Heart right ventricle (tissue), 16 donors: ENCODE data around the gene HOXB6. TPM values are rescaled to one million over a fixed set of nuclear protein-coding genes. Genes with fewer than 3 reads are reported as not detected.

ENCODE experiments used
- ATAC-seq, 8 donors: fragments of 200-7000 bp; cut with Tn5 transposase; one replicate each; pipeline ENCODE4 v1.9.1; 2020; ENCODE audit warnings: mild to moderate bottlenecking in 8 of 8, moderate library complexity in 8 of 8, moderate number of reproducible peaks in 1 of 8
- DNase-seq, 2 donors: peaks; one replicate each; pipeline ENCODE4 v3.0.0-alpha.2; 2020
- H3K27ac ChIP-seq, 10 donors: fragments of 200-600 bp; sonication (generic) in 2 of 10; one replicate each; pipeline versions ENCODE4 v1.5.0 to v1.8.0; 2020 to 2022; ENCODE audit warnings: mild to moderate bottlenecking in 3 of 10
- H3K27me3 ChIP-seq, 7 donors: fragments of 200-600 bp; one replicate each; pipeline ENCODE4 v1.8.0; 2021 to 2022; ENCODE audit warnings: mild to moderate bottlenecking in 2 of 7
- H3K36me3 ChIP-seq, 9 donors: fragments of 200-600 bp; sonication (generic) in 1 of 9; one replicate each; pipeline versions ENCODE4 v1.5.0 to v1.8.0; 2020 to 2022; ENCODE audit warnings: mild to moderate bottlenecking in 2 of 9
- H3K4me1 ChIP-seq, 9 donors: fragments of 200-600 bp; sonication (generic) in 1 of 9; one replicate each; pipeline versions ENCODE4 v1.5.0 to v1.8.0; 2020 to 2022; ENCODE audit warnings: mild to moderate bottlenecking in 4 of 9
- H3K4me3 ChIP-seq, 10 donors: fragments of 200-600 bp; sonication (generic) in 2 of 10; one replicate each; pipeline versions ENCODE4 v1.5.0 to v1.8.0; 2020 to 2022; ENCODE audit warnings: mild to moderate bottlenecking in 7 of 10, moderate library complexity in 2 of 10
- H3K9me3 ChIP-seq, 11 donors: fragments of 200-600 bp in 10 of 11; sonication (generic) in 2 of 11; one replicate each; pipeline versions ENCODE4 v1.5.0 to v1.8.0; 2013 to 2022; ENCODE audit warnings: mild to moderate bottlenecking in 2 of 11, control low read depth in 1 of 11, moderate library complexity in 1 of 11
- CTCF ChIP-seq, 9 donors: fragments of 200-600 bp; sonication (generic) in 2 of 9; IDR thresholded peaks; one replicate each; pipeline versions ENCODE4 v1.5.0 to v1.8.0; 2021 to 2022; ENCODE audit warnings: antibody characterized with exemption in 9 of 9, mild to moderate bottlenecking in 5 of 9, moderate library complexity in 1 of 9
- WGBS, 2 donors: extraction: QIAGEN DNeasy Blood & Tissue Kit; methylation state at CpG; one replicate each; pipeline ENCODE4 v1.1.7; 2013; ENCODE audit warnings: inconsistent platforms in 1 of 2; 5-methylcytosine and 5-hydroxymethylcytosine counted together
- intact Hi-C, 10 donors: fragments of 100-400 bp; cut with DNase I; formaldehyde crosslinking; loops; one replicate each; pipeline versions ENCODE4 v1.11.1 to v1.14.2; 2022
- polyA plus RNA-seq, 2 donors: library from polyadenylated mRNA; stranded (reverse); fragments of 200-250 nt; gene quantifications; one replicate each; pipeline ENCODE4 v1.2.3, GENCODE V29; 2013
- total RNA-seq, 10 donors: library from RNA; stranded (reverse); fragmentation: NEBNext Ultra II Directional in 3 of 10; extraction: Animal tissue kit (Norgen Biotek cat#: 25700) in 3 of 10; gene quantifications; one replicate each; pipeline versions ENCODE4 v1.2.1 to v1.2.4, GENCODE V29; 2021 to 2023
- donor health status: Arrhythmogenic right ventricular cardiomyopathy.
- donor health status: ischemic (EF 13 %, LVEDD 7.1; RV severe dilation, severe dysfunction).
- donor health status: healthy with polysubstance abuse.
- donor health status: DM: no; HTN: yes; CAD: no.
- donor health status: DM: no; HTN: no; CAD: no.
- donor health status: ischemic (EF 25% LVEDD 6.9; RV normal size, moderate dysfunction).
- donor health status: ischemic (EF 25% LVEDD 5.7; RV mildly dilated, moderate dysfunction).
- donor health status: healthy.
- donor health status: DM: yes; HTN: yes; CAD: no.
- donor health status: Ischemic cardiomyopathy.
- donor health status: ischemic (EF 35%, LVEDD 5.7; RV mildly dilated, moderate dysfunction).
- donor health status: nonischemic (EF 11% LVEDD 7.7; RV severe dilation, severe dysfunction).
- donor health status: DM: yes; HTN: yes; CAD: no.
- donor health status: PGD.
- donor health status: ischemic (EF 29% LVEDD 5.4; RV normal size, mild dysfunction).
- donor health status: nonischemic (EF 23%, LVEDD 6.1; RV moderate dilation, normal function).

Gene HOXB6
- total and polyA plus RNA-seq, 12 donors, result 0.14 to 1.2 (median 0.41) TPM; not detected in 2

DNA sequence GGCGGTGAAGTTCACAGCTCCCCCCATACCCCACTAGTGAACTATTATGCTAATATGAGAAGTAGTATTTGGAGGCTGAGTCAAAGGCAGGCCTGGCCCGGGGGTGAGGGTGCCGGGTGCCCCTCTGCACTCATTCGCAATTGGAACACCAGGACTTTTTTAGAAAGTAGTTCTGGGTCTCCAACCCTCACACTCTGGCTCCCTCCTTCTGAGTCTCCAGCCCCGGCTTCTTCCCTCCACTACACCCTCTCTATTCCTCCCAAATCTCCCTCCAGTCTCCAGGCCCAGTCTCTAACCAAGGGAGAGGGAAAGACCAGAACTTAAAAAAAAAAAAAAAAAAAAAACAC lies 48.6 kb downstream of the HOXB6 start:
- Histone ChIP-seq H3K36me3 (peaks cover 0 to 4% (median 0%) of the 10 kb centered on the region in 9 donors), H3K4me1 (peaks cover 0 to 26% (median 0%) of the 10 kb centered on the region in 9 donors), H3K4me3 (no peak overlapping the region), H3K27ac (no peak overlapping the region), H3K9me3 (no peaks in the 10 kb centered on the region), H3K27me3 (peaks cover 0 to 98% (median 90%) of the 10 kb centered on the region in 7 donors)
- ATAC-seq (no peak), DNase-seq (no peak)
- 46 to 52% methylated on average over 5 of the region's 5 CpGs for WGBS, 2 donors
- TF ChIP-seq CTCF (IDR thresholded peaks at IDR 0.05), result no peak
- intact Hi-C loops, result no loop called here

- H3K27me3 ChIP-seq, result peaks cover 0 to 100% (median 93%) of the 10 kb centered on the region in 7 donors
- DNase-seq, result no peak
- intact Hi-C loops, result no loop called here
These were observed 49.2 kb downstream of the HOXB6 start for GRCh38 chr17:48555258-48556228.

GRCh38 chr17:48554412-48555257 lies 50.2 kb downstream of the HOXB6 start:
- ATAC-seq (peak in 1 of 8 donors; percentile 22), DNase-seq (no peak)
- H3K27ac ChIP-seq, result peak overlapping the region in 8 of 10 donors; percentile 6 to 64 (median 42)
- TF ChIP-seq CTCF (IDR thresholded peaks at IDR 0.05), result no peak
- H3K4me3 ChIP-seq, result peak overlapping the region in 9 of 10 donors; percentile 25 to 54 (median 41)
- intact Hi-C loops, result no loop called here
- peaks cover 0 to 100% (median 97%) of the 10 kb centered on the region in 7 donors for H3K27me3 ChIP-seq
- peaks cover 0 to 26% (median 0%) of the 10 kb centered on the region in 9 donors for H3K4me1 ChIP-seq
- H3K9me3 ChIP-seq, result no peaks in the 10 kb centered on the region
- 24 to 31% methylated on average over 44 of the region's 44 CpGs for WGBS, 2 donors
- peaks cover 0 to 4% (median 0%) of the 10 kb centered on the region in 9 donors for H3K36me3 ChIP-seq

More at GRCh38 chr17:48555258-48556228, 49.2 kb downstream of the HOXB6 start:
- Histone ChIP-seq H3K4me1 (peaks cover 0 to 26% (median 0%) of the 10 kb centered on the region in 9 donors), H3K4me3 (peak overlapping the region in 9 of 10 donors; percentile 25 to 54 (median 43)), H3K36me3 (peaks cover 0 to 4% (median 0%) of the 10 kb centered on the region in 9 donors), H3K27ac (peak overlapping the region in 6 of 10 donors; percentile 21 to 64 (median 50)), H3K9me3 (no peaks in the 10 kb centered on the region)
- 15 to 18% methylated on average over 33 to 36 of the region's 36 CpGs for WGBS, 2 donors
- TF ChIP-seq CTCF (IDR thresholded peaks at IDR 0.05), result no peak
- peak in 2 of 8 donors; percentile 13 to 47 for ATAC-seq

DNA sequence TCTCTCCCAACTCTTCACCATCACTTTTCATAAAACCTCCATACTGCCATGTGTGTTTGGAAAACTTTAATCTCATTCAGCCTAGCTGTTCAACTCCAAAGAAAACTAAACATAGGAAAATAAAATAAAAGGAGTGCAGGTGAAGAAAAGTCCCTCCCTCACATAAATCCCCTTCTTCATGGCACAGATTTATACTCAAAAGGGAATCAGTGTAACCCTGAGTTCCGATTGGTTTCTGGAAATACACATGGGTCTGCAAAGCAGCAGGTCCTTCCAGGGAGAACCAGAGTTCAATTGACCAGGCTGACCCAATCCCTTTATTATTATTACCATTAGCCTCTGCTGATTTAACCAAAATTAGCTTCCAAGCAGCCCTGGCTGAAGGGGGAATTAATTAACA lies 51.0 kb downstream of the HOXB6 start:
- H3K4me3 ChIP-seq, result peak overlapping the region in 3 of 10 donors; percentile 41 to 54 (median 44)
- H3K4me1 ChIP-seq, result peaks cover 0 to 26% (median 0%) of the 10 kb centered on the region in 9 donors
- no peaks in the 10 kb centered on the region for H3K9me3 ChIP-seq
- ATAC-seq (no peak), DNase-seq (no peak)
- 46 to 57% methylated on average over 1 of the region's 1 CpG for WGBS, 2 donors
- peaks cover 0 to 100% (median 97%) of the 10 kb centered on the region in 7 donors for H3K27me3 ChIP-seq
- peaks cover 0 to 4% (median 0%) of the 10 kb centered on the region in 9 donors for H3K36me3 ChIP-seq
- intact Hi-C loops, result no loop called here
- no peak for TF ChIP-seq CTCF (IDR thresholded peaks at IDR 0.05)
- H3K27ac ChIP-seq, result no peak overlapping the region
